GM10248 (cell line): Measurements from ENCODE around the gene LETM1.

Experiments used
- CTCF ChIA-PET: fragments of 300-600 bp; sonication (Branson Sonifier 250); formaldehyde crosslinking; extraction: SDS; loops from one replicate; lab custom pipeline; 2021; ENCODE audit warnings: antibody characterized with exemption; lab: Yijun Ruan, JAX
- POLR2A ChIA-PET: fragments of 350-650 bp; sonication (Branson Sonifier 250); formaldehyde crosslinking; extraction: SDS; loops from one replicate; lab custom pipeline; 2020; ENCODE audit warnings: antibody characterized with exemption; lab: Yijun Ruan, JAX
- DNase-seq: peaks from one replicate; pipeline ENCODE4 v3.0.0; 2012; ENCODE audit errors: extremely low spot score
- TF ChIP-seq, protein P1 (sequence below): IDR thresholded peaks from 2 replicates; pipeline ENCODE4 v1.5.1; 2012; ENCODE audit warnings: mild to moderate bottlenecking, low read depth; ENCODE audit errors: extremely low read depth, missing control alignments, control extremely low read depth

LETM1 gene

DNA sequence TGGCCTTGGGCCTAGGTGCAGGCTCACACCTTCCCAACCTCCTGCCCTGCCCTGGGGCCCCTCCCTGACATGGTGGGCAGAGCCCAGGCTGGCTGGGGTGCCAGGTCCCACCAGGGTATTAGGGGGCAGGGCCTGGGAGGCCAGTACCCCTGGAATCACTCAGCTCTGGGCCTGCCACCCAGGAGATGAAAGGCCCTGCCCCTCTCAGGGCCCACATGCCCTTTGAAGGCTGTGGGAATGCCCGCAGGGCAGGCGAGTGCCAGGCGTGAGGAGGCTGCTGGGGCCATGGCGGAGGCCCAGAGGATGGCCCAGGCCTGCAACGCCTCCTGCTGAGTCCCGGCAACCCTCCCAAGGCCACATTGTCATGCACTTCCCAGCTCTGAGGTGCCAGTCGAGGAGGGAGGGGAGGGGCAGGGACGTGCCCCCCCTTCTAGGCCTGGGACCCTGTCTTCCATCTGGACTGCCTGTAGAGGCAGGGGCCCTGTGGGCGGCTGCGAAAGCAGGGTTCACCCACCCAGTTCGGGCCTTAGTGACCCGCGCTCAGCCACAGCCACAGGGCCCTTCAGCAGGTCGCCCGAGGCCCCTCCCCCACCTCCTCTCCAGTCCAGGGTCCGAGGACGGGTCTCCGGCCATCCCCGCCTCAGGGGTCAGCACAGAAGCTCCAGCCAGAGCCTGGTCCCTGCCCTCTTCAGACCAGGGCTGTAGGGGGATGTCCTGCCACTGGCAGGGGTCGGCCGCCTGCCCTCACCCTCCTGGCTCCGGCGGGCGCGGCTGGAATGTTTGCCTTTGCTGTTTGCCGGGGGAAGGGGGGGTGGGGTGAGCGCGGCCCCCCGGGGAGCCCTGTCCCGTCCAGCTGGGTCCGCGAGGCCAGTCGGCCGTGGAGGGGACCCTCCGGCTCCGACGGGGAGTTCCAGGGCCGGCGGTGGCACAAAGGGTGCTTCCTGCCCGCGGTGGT is 89.6 kb downstream of the LETM1 start:
- ChIA-PET CTCF (no interaction called here), POLR2A (no interaction called here)
- DNase-seq = no peak
- TF ChIP-seq, protein P1, sequence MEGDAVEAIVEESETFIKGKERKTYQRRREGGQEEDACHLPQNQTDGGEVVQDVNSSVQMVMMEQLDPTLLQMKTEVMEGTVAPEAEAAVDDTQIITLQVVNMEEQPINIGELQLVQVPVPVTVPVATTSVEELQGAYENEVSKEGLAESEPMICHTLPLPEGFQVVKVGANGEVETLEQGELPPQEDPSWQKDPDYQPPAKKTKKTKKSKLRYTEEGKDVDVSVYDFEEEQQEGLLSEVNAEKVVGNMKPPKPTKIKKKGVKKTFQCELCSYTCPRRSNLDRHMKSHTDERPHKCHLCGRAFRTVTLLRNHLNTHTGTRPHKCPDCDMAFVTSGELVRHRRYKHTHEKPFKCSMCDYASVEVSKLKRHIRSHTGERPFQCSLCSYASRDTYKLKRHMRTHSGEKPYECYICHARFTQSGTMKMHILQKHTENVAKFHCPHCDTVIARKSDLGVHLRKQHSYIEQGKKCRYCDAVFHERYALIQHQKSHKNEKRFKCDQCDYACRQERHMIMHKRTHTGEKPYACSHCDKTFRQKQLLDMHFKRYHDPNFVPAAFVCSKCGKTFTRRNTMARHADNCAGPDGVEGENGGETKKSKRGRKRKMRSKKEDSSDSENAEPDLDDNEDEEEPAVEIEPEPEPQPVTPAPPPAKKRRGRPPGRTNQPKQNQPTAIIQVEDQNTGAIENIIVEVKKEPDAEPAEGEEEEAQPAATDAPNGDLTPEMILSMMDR = no peak

DNA sequence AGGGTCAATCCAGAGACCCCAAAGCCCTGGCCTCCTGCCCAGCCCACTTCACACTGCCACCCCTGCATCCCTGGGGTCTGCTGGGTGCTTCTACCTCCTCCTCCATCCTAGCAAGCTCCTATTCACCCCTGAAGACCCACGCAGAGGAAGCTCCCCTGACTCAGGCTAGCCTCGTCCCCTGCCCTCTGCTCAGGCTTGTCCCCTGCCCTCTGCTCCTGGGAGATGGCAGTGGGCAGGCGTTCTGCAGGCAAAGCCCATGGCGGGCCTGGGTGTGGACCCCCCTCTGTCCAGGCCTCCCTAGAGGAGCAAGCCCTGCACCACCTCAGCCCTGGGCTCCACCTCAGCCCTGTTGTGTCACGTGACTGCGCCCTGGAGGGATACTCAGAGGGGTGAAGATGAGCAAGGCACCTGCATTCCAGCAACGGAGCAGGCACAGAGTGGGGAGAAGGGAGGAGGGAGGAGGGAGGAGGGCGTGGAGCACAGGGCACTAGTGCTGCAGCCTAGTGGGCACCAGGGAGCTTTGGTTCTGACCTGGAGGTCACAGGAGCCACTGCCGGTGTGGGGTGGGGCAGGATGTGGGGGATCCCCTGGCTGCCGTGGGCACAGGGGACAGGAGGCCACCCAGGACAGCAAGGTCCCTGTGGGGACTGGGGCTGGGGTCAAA is 90.4 kb downstream of the LETM1 start:
- POLR2A ChIA-PET = no interaction called here
- TF ChIP-seq, protein P1 = no peak
- no peak for DNase-seq
- CTCF ChIA-PET = interaction anchor here (1.0 to 1.4 kb wide), 3 partner anchors 14 to 39 kb away, joined by 4 read pairs; no protein-coding TSS in a partner anchor

DNA sequence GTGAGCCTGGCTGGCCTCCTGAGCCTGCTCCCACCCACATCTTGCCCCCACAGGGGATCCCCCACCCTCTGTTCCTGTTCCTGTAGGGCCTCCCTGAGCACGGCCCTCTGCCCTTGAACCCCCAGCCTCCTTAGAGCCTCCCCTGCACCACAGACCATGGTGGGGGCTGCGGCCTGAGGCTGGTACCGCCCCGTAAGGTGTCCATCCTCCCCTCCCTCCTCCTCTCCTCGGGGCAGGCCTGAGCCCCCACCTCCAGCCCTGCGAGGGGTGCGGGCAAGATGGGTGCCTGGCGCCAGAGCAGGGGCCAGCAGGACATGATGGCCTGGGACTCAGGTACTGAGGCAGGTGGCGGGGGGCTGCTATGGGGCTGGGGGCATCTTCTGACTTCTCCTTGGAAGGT is 91.3 kb downstream of the LETM1 start:
- TF ChIP-seq, protein P1 = no peak
- CTCF ChIA-PET = interaction anchor here (1.0 to 1.4 kb wide), 4 partner anchors 13 to 45 kb away, joined by 3 to 4 read pairs (median 4); no protein-coding TSS in a partner anchor
- POLR2A ChIA-PET = no interaction called here
- DNase-seq = no peak

- DNase-seq = no peak
- ChIA-PET POLR2A (no interaction called here), CTCF (interaction anchor here (1.0 to 1.4 kb wide), 3 partner anchors 15 to 46 kb away, joined by 3 to 4 read pairs (median 3); no protein-coding TSS in a partner anchor)
- TF ChIP-seq, protein P1 = no peak
Measured at GRCh38 chr4:1763550-1764080, 92.3 kb downstream of the LETM1 start.

DNA sequence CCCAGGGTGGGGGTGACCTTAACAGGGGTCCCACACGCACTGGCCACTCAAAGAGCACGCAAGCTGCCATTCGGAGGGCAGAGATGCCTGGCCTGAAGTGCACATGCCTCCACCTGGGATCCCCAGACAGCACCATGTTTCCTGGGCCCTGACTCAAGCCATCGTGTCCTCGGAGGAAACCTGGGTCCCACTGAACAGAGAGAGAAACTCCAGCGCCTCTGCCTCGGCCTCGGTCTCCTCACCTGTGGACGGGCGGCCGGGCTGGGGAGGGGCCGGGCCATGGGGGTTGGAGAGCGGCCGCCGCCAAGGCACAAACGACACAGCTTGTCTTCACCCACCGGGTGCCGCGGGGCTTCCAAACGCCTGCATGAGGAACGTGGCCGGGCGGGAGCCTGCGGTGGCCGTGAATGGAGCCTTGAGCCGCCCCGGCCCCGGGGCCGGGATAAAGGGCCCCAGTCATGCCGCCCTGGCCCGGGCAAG is 92.8 kb downstream of the LETM1 start:
- TF ChIP-seq, protein P1 = no peak
- ChIA-PET POLR2A (no interaction called here), CTCF (interaction anchor here (1.0 kb wide), 1 partner anchor 15 kb away, joined by 3 read pairs; no protein-coding TSS in a partner anchor)
- DNase-seq = no peak
